Thoracic aorta (tissue), 2 donors: ENCODE results near the gene TEDC2. TPM values are rescaled to one million over a fixed set of nuclear protein-coding genes. Genes with fewer than 3 reads are reported as not detected.

ENCODE experiments used
- ATAC-seq: fragments of 150-250 bp; one replicate; pipeline ENCODE4 v1.8.0; 2017; ENCODE audit warnings: low read depth; ENCODE audit not compliant: insufficient number of reproducible peaks, low FRiP score
- DNase-seq: peaks from one replicate; pipeline ENCODE4 v3.0.0-alpha.2; 2020; ENCODE audit warnings: low spot score
- H3K27ac ChIP-seq, 2 donors: fragments of 200-600 bp; sonication (generic); 1 replicate in 1 of 2; 2 replicates in 1 of 2; pipeline ENCODE4 v1.5.1; 2016; ENCODE audit warnings: mild to moderate bottlenecking in 2 of 2, moderate library complexity in 2 of 2
- H3K27me3 ChIP-seq: fragments of 200-600 bp; sonication (generic); replicated peaks from 2 replicates; pipeline ENCODE4 v1.6.0; 2016; ENCODE audit warnings: mild to moderate bottlenecking; ENCODE audit not compliant: insufficient read depth
- H3K36me3 ChIP-seq: fragments of 200-600 bp; sonication (generic); one replicate; pipeline ENCODE4 v1.5.1; 2016
- H3K4me1 ChIP-seq, 2 donors: fragments of 200-600 bp; sonication (generic); 1 replicate in 1 of 2; 2 replicates in 1 of 2; pipeline versions ENCODE4 v1.5.1 to v1.6.0; 2016; ENCODE audit warnings: low read depth in 2 of 2, mild to moderate bottlenecking in 1 of 2; ENCODE audit not compliant: control insufficient read depth in 1 of 2
- H3K4me3 ChIP-seq: fragments of 200-600 bp; sonication (generic); 2 replicates; pipeline ENCODE4 v1.5.1; 2016; ENCODE audit warnings: mild to moderate bottlenecking
- H3K9me3 ChIP-seq: fragments of 200-600 bp; sonication (generic); 2 replicates; pipeline ENCODE4 v1.5.1; 2016
- CTCF ChIP-seq: fragments of 200-600 bp; sonication (generic); IDR thresholded peaks from one replicate; pipeline ENCODE4 v1.5.1; 2019; ENCODE audit warnings: antibody characterized with exemption
- total RNA-seq, 2 donors: library from RNA; depleted of rRNA; stranded (reverse); fragments of >200 nt; gene quantifications; one replicate each; pipeline versions ENCODE4 v1.1.0 to v1.2.3, GENCODE V29; 2016

Gene TEDC2
- total RNA-seq, 2 donors from 2014 or later = 0.27 TPM; not detected in 1

- no peaks in the 10 kb centered on the region for H3K36me3 ChIP-seq
- peaks cover 23 to 45% of the 10 kb centered on the region in 2 donors for H3K4me1 ChIP-seq
- no peak overlapping the region for H3K4me3 ChIP-seq
- no peaks in the 10 kb centered on the region for H3K9me3 ChIP-seq
- TF ChIP-seq CTCF = no peak
- H3K27me3 ChIP-seq = no peaks in the 10 kb centered on the region
- DNase-seq (no peak), ATAC-seq (no peak)
- no peak overlapping the region for H3K27ac ChIP-seq
These were observed 36.6 kb downstream of the TEDC2 start for GRCh38 chr16:2496223-2497115.

- TF ChIP-seq CTCF = no peak
- Histone ChIP-seq H3K9me3 (no peaks in the 10 kb centered on the region), H3K27me3 (no peaks in the 10 kb centered on the region), H3K4me1 (peaks cover 29 to 52% of the 10 kb centered on the region in 2 donors), H3K4me3 (no peak overlapping the region), H3K27ac (no peak overlapping the region), H3K36me3 (no peaks in the 10 kb centered on the region)
- DNase-seq = no peak
- ATAC-seq = no peak
These were observed 37.3 kb downstream of the TEDC2 start for GRCh38 chr16:2497116-2497630.

- Histone ChIP-seq H3K27ac (peak overlapping the region in 1 of 2 donors; percentile 10), H3K4me3 (no peak overlapping the region), H3K4me1 (peaks cover 29 to 52% of the 10 kb centered on the region in 2 donors), H3K9me3 (no peaks in the 10 kb centered on the region), H3K27me3 (no peaks in the 10 kb centered on the region), H3K36me3 (no peaks in the 10 kb centered on the region)
- no peak for TF ChIP-seq CTCF
- no peak for DNase-seq
- no peak for ATAC-seq
These were observed 38.0 kb downstream of the TEDC2 start for GRCh38 chr16:2497695-2498484.

- Histone ChIP-seq H3K4me1 (peaks cover 29 to 48% of the 10 kb centered on the region in 2 donors), H3K9me3 (no peaks in the 10 kb centered on the region), H3K36me3 (no peaks in the 10 kb centered on the region), H3K27ac (peak overlapping the region in 1 of 2 donors; percentile 43), H3K4me3 (no peak overlapping the region), H3K27me3 (no peaks in the 10 kb centered on the region)
- ATAC-seq = no peak
- TF ChIP-seq CTCF = no peak
- no peak for DNase-seq
These were observed 38.8 kb downstream of the TEDC2 start for GRCh38 chr16:2498531-2499253.
